ENCODE measurements around the gene F11.

GRCh38 chr4:186283311-186283710 lies 17.3 kb downstream of the F11 start:
- no peak for TF ChIP-seq POLR2A (IDR thresholded peaks at IDR 0.05)
- TF ChIP-seq, protein P1, sequence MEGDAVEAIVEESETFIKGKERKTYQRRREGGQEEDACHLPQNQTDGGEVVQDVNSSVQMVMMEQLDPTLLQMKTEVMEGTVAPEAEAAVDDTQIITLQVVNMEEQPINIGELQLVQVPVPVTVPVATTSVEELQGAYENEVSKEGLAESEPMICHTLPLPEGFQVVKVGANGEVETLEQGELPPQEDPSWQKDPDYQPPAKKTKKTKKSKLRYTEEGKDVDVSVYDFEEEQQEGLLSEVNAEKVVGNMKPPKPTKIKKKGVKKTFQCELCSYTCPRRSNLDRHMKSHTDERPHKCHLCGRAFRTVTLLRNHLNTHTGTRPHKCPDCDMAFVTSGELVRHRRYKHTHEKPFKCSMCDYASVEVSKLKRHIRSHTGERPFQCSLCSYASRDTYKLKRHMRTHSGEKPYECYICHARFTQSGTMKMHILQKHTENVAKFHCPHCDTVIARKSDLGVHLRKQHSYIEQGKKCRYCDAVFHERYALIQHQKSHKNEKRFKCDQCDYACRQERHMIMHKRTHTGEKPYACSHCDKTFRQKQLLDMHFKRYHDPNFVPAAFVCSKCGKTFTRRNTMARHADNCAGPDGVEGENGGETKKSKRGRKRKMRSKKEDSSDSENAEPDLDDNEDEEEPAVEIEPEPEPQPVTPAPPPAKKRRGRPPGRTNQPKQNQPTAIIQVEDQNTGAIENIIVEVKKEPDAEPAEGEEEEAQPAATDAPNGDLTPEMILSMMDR (IDR thresholded peaks at IDR 0.05) = no peak
